GM12873 (cell line): ENCODE measurements around the gene UMAD1.

Experiments used
- TF ChIP-seq, protein P1 (sequence below): IDR thresholded peaks from 2 replicates; pipeline ENCODE4 v1.5.1; 2012; ENCODE audit warnings: low read depth, mild to moderate bottlenecking, moderate library complexity, low read length, control low read depth; ENCODE audit not compliant: insufficient read depth; ENCODE audit errors: missing control alignments

The UMAD1 gene

GRCh38 chr7:7731732-7732131, 91.2 kb downstream of the UMAD1 start:
- TF ChIP-seq, protein P1, sequence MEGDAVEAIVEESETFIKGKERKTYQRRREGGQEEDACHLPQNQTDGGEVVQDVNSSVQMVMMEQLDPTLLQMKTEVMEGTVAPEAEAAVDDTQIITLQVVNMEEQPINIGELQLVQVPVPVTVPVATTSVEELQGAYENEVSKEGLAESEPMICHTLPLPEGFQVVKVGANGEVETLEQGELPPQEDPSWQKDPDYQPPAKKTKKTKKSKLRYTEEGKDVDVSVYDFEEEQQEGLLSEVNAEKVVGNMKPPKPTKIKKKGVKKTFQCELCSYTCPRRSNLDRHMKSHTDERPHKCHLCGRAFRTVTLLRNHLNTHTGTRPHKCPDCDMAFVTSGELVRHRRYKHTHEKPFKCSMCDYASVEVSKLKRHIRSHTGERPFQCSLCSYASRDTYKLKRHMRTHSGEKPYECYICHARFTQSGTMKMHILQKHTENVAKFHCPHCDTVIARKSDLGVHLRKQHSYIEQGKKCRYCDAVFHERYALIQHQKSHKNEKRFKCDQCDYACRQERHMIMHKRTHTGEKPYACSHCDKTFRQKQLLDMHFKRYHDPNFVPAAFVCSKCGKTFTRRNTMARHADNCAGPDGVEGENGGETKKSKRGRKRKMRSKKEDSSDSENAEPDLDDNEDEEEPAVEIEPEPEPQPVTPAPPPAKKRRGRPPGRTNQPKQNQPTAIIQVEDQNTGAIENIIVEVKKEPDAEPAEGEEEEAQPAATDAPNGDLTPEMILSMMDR, result no peak

DNA sequence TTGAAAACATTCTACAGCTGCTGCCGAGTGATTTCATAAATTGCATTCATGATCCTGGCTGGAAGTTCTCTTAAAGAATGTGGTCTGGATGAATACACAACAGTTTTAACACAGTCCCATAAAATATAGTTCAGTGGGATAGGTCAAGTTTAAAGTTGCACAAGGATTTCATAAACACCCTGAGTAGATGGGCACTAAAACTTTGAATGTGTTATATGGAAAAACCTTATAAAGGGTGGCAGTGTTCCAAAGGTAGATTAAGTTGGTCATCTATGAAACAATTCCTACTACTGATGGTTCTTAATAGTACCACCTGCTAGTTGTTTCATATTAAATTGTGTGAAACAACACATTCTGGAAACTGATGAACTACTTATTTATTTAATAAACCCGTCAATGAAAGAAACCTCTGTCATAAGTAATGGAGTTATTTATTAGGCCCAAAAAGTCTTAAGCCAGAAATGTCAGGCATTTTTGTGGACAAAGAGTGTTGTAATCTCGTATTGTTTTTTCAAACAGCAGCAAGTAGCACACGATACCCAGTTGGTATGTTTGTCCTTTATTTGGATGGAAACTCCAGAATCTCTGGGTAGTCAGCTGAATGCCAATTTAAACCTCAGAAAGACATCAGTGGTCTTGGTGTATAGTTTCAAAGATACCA, 92.2 kb downstream of the UMAD1 start:
- TF ChIP-seq, protein P1, result no peak

DNA sequence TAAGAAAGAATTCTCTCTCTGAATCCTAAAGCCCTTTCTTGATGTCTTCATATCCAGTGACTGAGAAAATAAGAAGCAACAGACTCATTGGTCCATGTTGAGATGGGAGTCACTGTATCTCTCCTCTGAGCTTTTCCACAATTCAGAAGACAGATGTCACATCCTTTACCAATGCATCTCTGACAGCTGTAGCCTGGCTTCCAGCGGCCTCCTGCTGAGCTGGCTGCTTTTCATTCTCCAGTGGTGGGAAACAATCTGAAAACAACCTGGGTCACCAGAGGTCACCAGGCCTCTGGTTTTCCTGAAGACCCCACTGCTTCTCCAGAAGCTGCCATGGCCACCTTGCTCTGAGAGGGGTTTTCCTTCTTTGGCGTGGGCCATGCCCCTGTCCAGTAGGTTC, 96.1 kb downstream of the UMAD1 start:
- TF ChIP-seq, protein P1, result no peak

DNA sequence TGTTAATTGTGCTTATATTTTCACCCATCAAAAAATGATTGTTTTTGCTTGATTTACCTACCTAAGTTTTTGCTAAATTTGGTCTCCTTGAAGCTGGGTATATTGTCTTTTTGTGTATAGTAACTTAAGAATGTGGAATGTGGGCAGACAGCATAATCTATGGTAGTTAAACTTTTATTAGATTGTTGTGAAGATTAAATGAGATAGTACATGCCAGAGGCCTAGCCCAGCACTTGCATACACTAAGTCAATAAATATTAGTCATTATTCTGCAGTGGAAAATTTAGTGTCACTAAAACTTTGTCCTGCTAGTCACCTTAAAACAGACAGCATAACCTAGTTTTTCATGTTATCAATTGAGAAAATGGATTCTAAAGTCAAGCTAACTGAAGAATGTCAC, 97.1 kb downstream of the UMAD1 start:
- TF ChIP-seq, protein P1, result no peak

DNA sequence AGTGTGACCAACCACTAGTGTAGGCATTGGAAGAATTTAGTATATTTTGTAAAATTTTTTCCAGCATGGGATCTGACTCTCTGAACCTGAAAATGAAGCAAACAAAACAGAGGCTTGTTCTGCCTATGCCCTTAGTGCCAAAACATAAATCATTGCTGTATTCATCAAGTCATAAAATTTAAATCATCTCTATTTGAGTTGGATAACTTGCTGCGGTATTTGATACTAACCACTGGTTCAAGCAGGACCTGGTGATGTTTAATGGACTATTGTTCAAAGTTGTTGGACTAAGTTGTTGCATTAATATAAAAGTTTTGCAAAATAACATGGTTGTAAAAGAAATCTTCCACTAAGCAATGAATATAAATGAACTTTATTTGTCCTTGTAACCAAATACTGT, 97.6 kb downstream of the UMAD1 start:
- TF ChIP-seq, protein P1, result no peak

- TF ChIP-seq, protein P1, result no peak
Observed at GRCh38 chr7:7738622-7739021, 98.1 kb downstream of the UMAD1 start.

- TF ChIP-seq, protein P1, result no peak
Observed at GRCh38 chr7:7739204-7740036, 98.9 kb downstream of the UMAD1 start.
